Chondrocyte (in vitro differentiated cells): ENCODE data around the gene RC3H1. TPM values are rescaled to one million over a fixed set of nuclear protein-coding genes. Genes with fewer than 3 reads are reported as not detected.
"Not testable (repeated sequence)": the region's sequence is repeated elsewhere in the genome, so short reads cannot be mapped to it uniquely, and the experiment has no call there.

Experiments used
- DNase-seq: peaks from one replicate; pipeline ENCODE4 v3.0.0; 2021; ENCODE audit warnings: mixed read lengths, low spot score
- H3K27ac Mint-ChIP-seq: one replicate; pipeline ENCODE4 v1.8.0; 2021; ENCODE audit warnings: mild to moderate bottlenecking, moderate library complexity, mixed read lengths; ENCODE audit not compliant: unreplicated experiment
- H3K27me3 Mint-ChIP-seq: 2 replicates; pipeline ENCODE4 v1.8.0; 2021; ENCODE audit warnings: low read depth, mixed read lengths
- H3K36me3 Mint-ChIP-seq: 2 replicates; pipeline ENCODE4 v1.8.0; 2021; ENCODE audit warnings: low read depth, mixed read lengths
- H3K4me1 Mint-ChIP-seq: 2 replicates; pipeline ENCODE4 v1.8.0; 2021; ENCODE audit warnings: low read depth, mild to moderate bottlenecking, mixed read lengths
- H3K4me3 Mint-ChIP-seq: one replicate; pipeline ENCODE4 v1.8.0; 2021; ENCODE audit warnings: mild to moderate bottlenecking, moderate library complexity, mixed read lengths; ENCODE audit not compliant: unreplicated experiment
- H3K9me3 Mint-ChIP-seq: 2 replicates; pipeline ENCODE4 v1.8.0; 2021; ENCODE audit warnings: low read depth, mixed read lengths
- CTCF ChIP-seq: fragments of 200-600 bp; sonication (generic); IDR thresholded peaks from 2 replicates; pipeline ENCODE4 v1.5.0; 2021; ENCODE audit warnings: antibody characterized with exemption, mild to moderate bottlenecking, moderate library complexity
- total RNA-seq: library from RNA; stranded (reverse); gene quantifications from 3 replicates; pipeline ENCODE4 v1.2.1, GENCODE V29; 2021

RC3H1 gene
- total RNA-seq, 1 donor from 2014 or later, result 24.7 TPM

DNA sequence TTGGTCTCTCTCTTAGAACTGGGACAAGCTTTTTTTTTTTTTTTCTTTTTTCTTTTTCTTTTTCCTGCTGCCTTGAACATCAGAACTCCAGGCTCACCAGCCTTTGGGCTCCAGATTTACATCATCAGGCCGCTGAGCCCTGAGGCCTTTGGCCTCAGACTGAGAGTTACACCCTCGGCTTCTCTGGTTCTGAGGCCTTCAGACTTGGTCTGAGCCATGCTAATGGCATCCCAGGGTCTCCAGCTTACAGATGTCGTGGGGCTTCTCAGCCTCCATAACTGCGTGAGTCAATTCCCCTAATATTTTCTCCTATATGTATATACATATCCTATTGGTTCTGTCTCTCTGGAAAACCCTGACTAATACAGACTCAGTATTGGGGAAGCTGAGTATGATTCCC lies 36.5 kb upstream of the RC3H1 start:
- no peaks in the 10 kb centered on the region for H3K27me3 Mint-ChIP-seq
- H3K4me1 Mint-ChIP-seq, result no peaks in the 10 kb centered on the region
- H3K9me3 Mint-ChIP-seq, result no peaks in the 10 kb centered on the region
- no peak overlapping the region for H3K4me3 Mint-ChIP-seq
- TF ChIP-seq CTCF, result no peak
- no peak overlapping the region for H3K27ac Mint-ChIP-seq
- DNase-seq, result no peak
- no peaks in the 10 kb centered on the region for H3K36me3 Mint-ChIP-seq

DNA sequence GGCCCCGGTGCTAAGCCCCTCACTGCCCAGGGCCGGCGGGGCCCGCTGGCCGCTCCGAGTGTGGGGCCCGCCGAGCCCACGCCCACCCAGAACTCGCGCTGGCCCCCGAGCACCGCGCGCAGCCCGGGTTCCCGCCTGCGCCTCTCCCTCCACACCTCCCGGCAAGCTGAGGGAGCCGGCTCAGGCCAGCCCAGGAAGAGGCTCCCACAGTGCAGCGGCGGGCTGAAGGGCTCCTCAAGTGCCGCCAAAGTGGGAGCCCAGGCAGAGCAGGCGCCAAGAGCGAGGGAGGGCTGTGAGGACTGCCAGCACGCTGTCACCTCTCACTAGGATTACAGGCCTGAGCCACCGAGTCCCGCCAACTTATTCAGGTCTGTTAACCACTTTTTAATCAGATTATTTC lies 34.5 kb upstream of the RC3H1 start:
- not testable (repeated sequence) for H3K27ac Mint-ChIP-seq, H3K27me3 Mint-ChIP-seq, H3K36me3 Mint-ChIP-seq, H3K9me3 Mint-ChIP-seq, H3K4me3 Mint-ChIP-seq, H3K4me1 Mint-ChIP-seq, DNase-seq

DNA sequence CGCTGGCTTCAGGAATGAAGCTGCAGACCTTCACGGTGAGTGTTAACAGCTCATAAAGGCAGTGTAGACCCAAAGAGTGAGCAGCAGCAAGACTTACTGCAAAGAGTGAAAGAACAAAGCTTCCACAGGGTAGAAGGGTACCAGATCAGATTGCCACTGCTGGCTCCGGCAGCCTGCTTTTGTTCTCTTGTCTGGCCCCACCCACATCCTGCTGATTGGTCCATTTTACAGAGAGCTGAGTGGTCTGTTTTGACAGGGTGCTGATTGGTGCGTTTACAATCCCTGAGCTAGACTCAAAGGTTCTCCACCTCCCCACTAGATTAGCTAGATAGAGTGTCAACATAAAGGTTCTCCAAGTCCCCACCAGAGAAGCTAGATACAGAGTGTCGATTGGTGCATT lies 33.6 kb upstream of the RC3H1 start:
- not testable (repeated sequence) for H3K27me3 Mint-ChIP-seq, H3K4me3 Mint-ChIP-seq, H3K4me1 Mint-ChIP-seq, H3K27ac Mint-ChIP-seq, H3K9me3 Mint-ChIP-seq, DNase-seq, H3K36me3 Mint-ChIP-seq

GRCh38 chr1:174053826-174054225 lies 31.7 kb upstream of the RC3H1 start:
- H3K27ac Mint-ChIP-seq, result no peak overlapping the region
- H3K27me3 Mint-ChIP-seq, result no peaks in the 10 kb centered on the region
- no peak for TF ChIP-seq CTCF
- no peaks in the 10 kb centered on the region for H3K36me3 Mint-ChIP-seq
- no peaks in the 10 kb centered on the region for H3K9me3 Mint-ChIP-seq
- H3K4me1 Mint-ChIP-seq, result peaks cover 4% of the 10 kb centered on the region
- DNase-seq, result no peak
- no peak overlapping the region for H3K4me3 Mint-ChIP-seq

GRCh38 chr1:174052621-174053020 lies 30.5 kb upstream of the RC3H1 start:
- H3K9me3 Mint-ChIP-seq, result no peaks in the 10 kb centered on the region
- no peak for DNase-seq
- no peak for TF ChIP-seq CTCF
- H3K36me3 Mint-ChIP-seq, result no peaks in the 10 kb centered on the region
- H3K4me3 Mint-ChIP-seq, result no peak overlapping the region
- H3K27ac Mint-ChIP-seq, result no peak overlapping the region
- peaks cover 4% of the 10 kb centered on the region for H3K4me1 Mint-ChIP-seq
- no peaks in the 10 kb centered on the region for H3K27me3 Mint-ChIP-seq

- H3K4me1 Mint-ChIP-seq, result peaks cover 4% of the 10 kb centered on the region
- H3K27ac Mint-ChIP-seq, result no peak overlapping the region
- no peaks in the 10 kb centered on the region for H3K36me3 Mint-ChIP-seq
- no peaks in the 10 kb centered on the region for H3K27me3 Mint-ChIP-seq
- no peak overlapping the region for H3K4me3 Mint-ChIP-seq
- no peak for DNase-seq
- no peaks in the 10 kb centered on the region for H3K9me3 Mint-ChIP-seq
- TF ChIP-seq CTCF, result no peak
Observed at GRCh38 chr1:174051956-174052355, 29.8 kb upstream of the RC3H1 start.
